Testis (tissue), 2 donors: ENCODE results near the gene RSF1.

Experiments
- POLR2A ChIP-seq: fragments of 450-650 bp; IDR thresholded peaks from one replicate; pipeline ENCODE4 v1.6.1; 2017; ENCODE audit warnings: antibody characterized with exemption, mild to moderate bottlenecking, moderate library complexity
- TF ChIP-seq, protein P1 (sequence below), 3 experiments: fragments of 450-650 bp in 2 of 3; fragments of 200-600 bp in 1 of 3; sonication (generic) in 1 of 3; IDR thresholded peaks; one replicate each; pipeline ENCODE4 v1.5.1; 2016 to 2019; ENCODE audit warnings: antibody characterized with exemption in 3 of 3, mild to moderate bottlenecking in 2 of 3, moderate library complexity in 1 of 3

DNA sequence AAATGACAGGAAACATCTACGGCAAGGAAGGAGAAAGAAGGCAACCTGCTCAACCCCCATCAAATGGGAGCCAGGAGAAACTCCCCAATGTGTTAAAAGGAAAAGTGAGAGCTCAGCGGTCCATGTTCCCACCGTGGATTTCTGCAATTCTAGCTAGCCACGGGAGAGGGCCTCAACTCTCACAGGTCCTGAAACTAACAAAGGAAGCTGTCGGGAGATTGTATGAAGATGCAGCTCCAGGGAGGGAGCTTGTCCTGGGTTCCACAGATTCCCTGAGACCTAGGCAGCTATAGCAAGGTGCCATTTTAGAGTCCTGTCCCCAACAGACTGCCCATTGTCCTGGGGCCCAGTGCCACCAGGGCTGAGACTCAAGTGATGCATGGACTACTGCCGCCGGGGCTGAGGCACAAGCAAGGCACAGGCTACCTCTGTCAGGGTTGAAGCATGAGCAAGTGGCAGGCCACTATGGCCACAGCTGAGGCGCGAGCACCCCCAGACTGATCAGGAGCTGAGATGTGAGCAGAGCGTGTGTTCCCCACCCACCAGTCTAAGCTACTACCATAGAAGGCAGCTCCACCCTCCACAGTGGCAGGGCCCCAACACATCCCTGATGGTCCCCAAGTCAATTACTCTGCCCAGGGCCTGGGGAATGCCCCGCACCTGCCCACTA is 31.3 kb downstream of the RSF1 start:
- TF ChIP-seq, protein P1, sequence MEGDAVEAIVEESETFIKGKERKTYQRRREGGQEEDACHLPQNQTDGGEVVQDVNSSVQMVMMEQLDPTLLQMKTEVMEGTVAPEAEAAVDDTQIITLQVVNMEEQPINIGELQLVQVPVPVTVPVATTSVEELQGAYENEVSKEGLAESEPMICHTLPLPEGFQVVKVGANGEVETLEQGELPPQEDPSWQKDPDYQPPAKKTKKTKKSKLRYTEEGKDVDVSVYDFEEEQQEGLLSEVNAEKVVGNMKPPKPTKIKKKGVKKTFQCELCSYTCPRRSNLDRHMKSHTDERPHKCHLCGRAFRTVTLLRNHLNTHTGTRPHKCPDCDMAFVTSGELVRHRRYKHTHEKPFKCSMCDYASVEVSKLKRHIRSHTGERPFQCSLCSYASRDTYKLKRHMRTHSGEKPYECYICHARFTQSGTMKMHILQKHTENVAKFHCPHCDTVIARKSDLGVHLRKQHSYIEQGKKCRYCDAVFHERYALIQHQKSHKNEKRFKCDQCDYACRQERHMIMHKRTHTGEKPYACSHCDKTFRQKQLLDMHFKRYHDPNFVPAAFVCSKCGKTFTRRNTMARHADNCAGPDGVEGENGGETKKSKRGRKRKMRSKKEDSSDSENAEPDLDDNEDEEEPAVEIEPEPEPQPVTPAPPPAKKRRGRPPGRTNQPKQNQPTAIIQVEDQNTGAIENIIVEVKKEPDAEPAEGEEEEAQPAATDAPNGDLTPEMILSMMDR (IDR thresholded peaks at IDR 0.05), result no peak
- TF ChIP-seq POLR2A, result no peak
